ENCODE data around the gene KIF12.
"Not testable (repeated sequence)": the region's sequence is repeated elsewhere in the genome, so short reads cannot be mapped to it uniquely, and the experiment has no call there.

Gene KIF12

GRCh38 chr9:114084282-114085073 is 14.6 kb downstream of the KIF12 start:
- DNase-seq (ENCODE audit: low spot score): no peak

GRCh38 chr9:114083666-114084065 is 15.4 kb downstream of the KIF12 start:
- DNase-seq (ENCODE audit: low spot score): no peak

- not testable (repeated sequence) for DNase-seq (ENCODE audit: low spot score)
Observed at GRCh38 chr9:114082763-114083412, 16.2 kb downstream of the KIF12 start.

GRCh38 chr9:114082017-114082762 is 16.9 kb downstream of the KIF12 start:
- DNase-seq (ENCODE audit: low spot score): peak; percentile 79

- DNase-seq (ENCODE audit: low spot score): peak; percentile 41
Observed at GRCh38 chr9:114081441-114082016, 17.6 kb downstream of the KIF12 start.

GRCh38 chr9:114080773-114081440 is 18.2 kb downstream of the KIF12 start:
- DNase-seq (ENCODE audit: low spot score): peak; percentile 52

- DNase-seq (ENCODE audit: low spot score): no peak
Observed at GRCh38 chr9:114080195-114080772, 18.8 kb downstream of the KIF12 start.

GRCh38 chr9:114078781-114079156 is 20.3 kb downstream of the KIF12 start:
- DNase-seq (ENCODE audit: low spot score): no peak

GRCh38 chr9:114078021-114078780 is 20.9 kb downstream of the KIF12 start, which contains the start of gene AMBP:
Gene AMBP (minus strand): TSS chr9:114078300. CDS start chr9:114078209, 91 bp downstream.
- DNase-seq (ENCODE audit: low spot score): peak; percentile 54

GRCh38 chr9:114077162-114077837 is 21.8 kb downstream of the KIF12 start:
- DNase-seq (ENCODE audit: low spot score): no peak

- DNase-seq (ENCODE audit: low spot score): no peak
Observed at GRCh38 chr9:114076237-114077161, 22.6 kb downstream of the KIF12 start.

GRCh38 chr9:114075602-114076001 is 23.5 kb downstream of the KIF12 start:
- no peak for DNase-seq (ENCODE audit: low spot score)

GRCh38 chr9:114072184-114073140 is 26.6 kb downstream of the KIF12 start:
- DNase-seq (ENCODE audit: low spot score): no peak

- DNase-seq (ENCODE audit: low spot score): no peak
Observed at GRCh38 chr9:114071197-114071795, 27.8 kb downstream of the KIF12 start.

GRCh38 chr9:114070188-114071103 is 28.6 kb downstream of the KIF12 start:
- no peak for DNase-seq (ENCODE audit: low spot score)

- no peak for DNase-seq (ENCODE audit: low spot score)
Observed at GRCh38 chr9:114069476-114070187, 29.5 kb downstream of the KIF12 start.

All from HuH-7.5 (cell line).